Naive thymus-derived CD4-positive, alpha-beta T cell (primary cell): ENCODE results near the gene C3orf49. TPM values are rescaled to one million over a fixed set of nuclear protein-coding genes. Genes with fewer than 3 reads are reported as not detected.

Source experiments
- ATAC-seq: fragments of 150-1000 bp; cut with Tn5 transposase; 2 replicates; pipeline ENCODE4 v1.10.0; 2021; ENCODE audit warnings: mild to moderate bottlenecking, moderate library complexity
- CTCF ChIA-PET: fragments of 350-600 bp; sonication (Branson Sonifier 250); formaldehyde crosslinking; loops from one replicate; lab custom pipeline; 2021; ENCODE audit warnings: antibody characterized with exemption; lab: Charles Lee
- POLR2A ChIA-PET: fragments of 350-600 bp; sonication (Branson Sonifier 250); formaldehyde crosslinking; loops from one replicate; lab custom pipeline; 2021; ENCODE audit warnings: antibody characterized with exemption, inconsistent platforms; lab: Charles Lee
- DNase-seq, 9 donors: peaks; one replicate each; pipeline versions ENCODE4 v3.0.0 to v3.0.0-alpha.2; 2020 to 2022; ENCODE audit warnings: mixed read lengths in 1 of 9
- H3K27ac ChIP-seq: one replicate; pipeline ENCODE4 v1.7.0; 2013; ENCODE audit warnings: mild to moderate bottlenecking, low read depth, low read length, moderate library complexity
- H3K27me3 ChIP-seq, 2 donors: one replicate each; pipeline ENCODE4 v1.7.0; 2013; ENCODE audit warnings: low read length in 2 of 2, mild to moderate bottlenecking in 2 of 2, moderate library complexity in 2 of 2; ENCODE audit not compliant: control insufficient read depth in 2 of 2, insufficient read depth in 2 of 2
- H3K36me3 ChIP-seq, 3 experiments: 1 replicate in 2 of 3; 2 replicates in 1 of 3; pipeline ENCODE4 v1.7.0; 2013; ENCODE audit warnings: low read length in 3 of 3, mild to moderate bottlenecking in 3 of 3, moderate library complexity in 1 of 3; ENCODE audit not compliant: insufficient read depth in 3 of 3, control insufficient read depth in 2 of 3
- H3K4me1 ChIP-seq, 2 donors: one replicate each; pipeline ENCODE4 v1.7.0; 2013; ENCODE audit warnings: low read length in 2 of 2, mild to moderate bottlenecking in 2 of 2, moderate library complexity in 1 of 2; ENCODE audit not compliant: control insufficient read depth in 2 of 2, insufficient read depth in 2 of 2
- H3K4me3 ChIP-seq: 2 replicates; pipeline ENCODE4 v1.7.0; 2013; ENCODE audit warnings: mild to moderate bottlenecking, low read length
- H3K9me3 ChIP-seq, 3 experiments: 1 replicate in 2 of 3; 2 replicates in 1 of 3; pipeline ENCODE4 v1.7.0; 2013; ENCODE audit warnings: low read length in 3 of 3; ENCODE audit not compliant: control insufficient read depth in 2 of 3
- H3K27ac Mint-ChIP-seq, 9 donors: one replicate each; pipeline ENCODE4 v1.8.0; 2020 to 2022; ENCODE audit warnings: mixed read lengths in 9 of 9, mild to moderate bottlenecking in 8 of 9, moderate library complexity in 5 of 9, inconsistent platforms in 2 of 9
- H3K27me3 Mint-ChIP-seq, 5 donors: one replicate each; pipeline ENCODE4 v1.8.0; 2021 to 2022; ENCODE audit warnings: mixed read lengths in 5 of 5, mild to moderate bottlenecking in 1 of 5
- H3K36me3 Mint-ChIP-seq, 5 donors: one replicate each; pipeline ENCODE4 v1.8.0; 2020 to 2022; ENCODE audit warnings: mixed read lengths in 5 of 5, mild to moderate bottlenecking in 3 of 5, inconsistent platforms in 1 of 5
- H3K4me1 Mint-ChIP-seq, 7 donors: one replicate each; pipeline ENCODE4 v1.8.0; 2020 to 2022; ENCODE audit warnings: mixed read lengths in 7 of 7, mild to moderate bottlenecking in 3 of 7, inconsistent platforms in 1 of 7
- H3K4me3 Mint-ChIP-seq, 10 donors: one replicate each; pipeline ENCODE4 v1.8.0; 2020 to 2022; ENCODE audit warnings: mild to moderate bottlenecking in 10 of 10, mixed read lengths in 10 of 10, moderate library complexity in 6 of 10, inconsistent platforms in 2 of 10
- H3K9me3 Mint-ChIP-seq, 11 donors: one replicate each; pipeline ENCODE4 v1.8.0; 2020 to 2022; ENCODE audit warnings: mixed read lengths in 11 of 11, mild to moderate bottlenecking in 4 of 11, inconsistent platforms in 1 of 11, moderate library complexity in 1 of 11
- intact Hi-C, 2 donors: fragments of 100-400 bp; cut with micrococcal nuclease; formaldehyde crosslinking; loops; one replicate each; pipeline ENCODE4 v1.15.1; 2023
- polyA plus RNA-seq, 2 donors: library from polyadenylated mRNA; unstranded; fragments of 300-500 nt; fragmentation: Illumina TruSeq; gene quantifications; one replicate each; pipeline ENCODE4 v1.2.3, GENCODE V29; 2021
- total RNA-seq, 6 experiments: library from RNA in 5 of 6; stranded (reverse) in 5 of 6; gene quantifications; 1 replicate in 5 of 6; 2 replicates in 1 of 6; pipeline ENCODE4 v1.2.3 and lab custom pipeline; 2021 to 2026

C3orf49 gene
- total and polyA plus RNA-seq, 7 experiments from 2014 or later, result not detected

GRCh38 chr3:63845215-63845614, 26.1 kb downstream of the C3orf49 start:
- Histone ChIP-seq H3K27me3 (no peaks in the 10 kb centered on the region), H3K4me1 (no peaks in the 10 kb centered on the region), H3K9me3 (no peaks in the 10 kb centered on the region), H3K4me3 (no peak overlapping the region), H3K36me3 (no peaks in the 10 kb centered on the region), H3K27ac (no peak overlapping the region)
- ChIA-PET POLR2A (no interaction called here), CTCF (no interaction called here)
- peaks cover 5 to 21% (median 14%) of the 10 kb centered on the region in 7 donors for H3K4me1 Mint-ChIP-seq
- peaks cover 0 to 23% (median 18%) of the 10 kb centered on the region in 5 donors for H3K36me3 Mint-ChIP-seq
- DNase-seq (no peak), ATAC-seq (no peak)
- intact Hi-C loops, result no loop called here
- H3K27me3 Mint-ChIP-seq, result no peaks in the 10 kb centered on the region
- no peak overlapping the region for H3K4me3 Mint-ChIP-seq
- peaks cover 0 to 5% (median 0%) of the 10 kb centered on the region in 11 donors for H3K9me3 Mint-ChIP-seq
- H3K27ac Mint-ChIP-seq, result no peak overlapping the region

GRCh38 chr3:63847718-63848450, 28.8 kb downstream of the C3orf49 start:
- Mint-ChIP-seq H3K27me3 (no peaks in the 10 kb centered on the region), H3K4me3 (no peak overlapping the region), H3K36me3 (peaks cover 0 to 29% (median 14%) of the 10 kb centered on the region in 5 donors), H3K4me1 (peaks cover 5 to 31% (median 14%) of the 10 kb centered on the region in 7 donors), H3K9me3 (no peaks in the 10 kb centered on the region), H3K27ac (no peak overlapping the region)
- Histone ChIP-seq H3K4me3 (no peak overlapping the region), H3K36me3 (no peaks in the 10 kb centered on the region), H3K4me1 (no peaks in the 10 kb centered on the region), H3K27ac (no peak overlapping the region), H3K9me3 (no peaks in the 10 kb centered on the region), H3K27me3 (no peaks in the 10 kb centered on the region)
- ChIA-PET CTCF (no interaction called here), POLR2A (no interaction called here)
- ATAC-seq (no peak), DNase-seq (no peak)
- intact Hi-C loops, result no loop called here

- Histone ChIP-seq H3K4me1 (no peaks in the 10 kb centered on the region), H3K36me3 (no peaks in the 10 kb centered on the region), H3K27me3 (no peaks in the 10 kb centered on the region), H3K27ac (no peak overlapping the region), H3K4me3 (no peak overlapping the region), H3K9me3 (no peaks in the 10 kb centered on the region)
- Mint-ChIP-seq H3K9me3 (no peaks in the 10 kb centered on the region), H3K4me3 (no peak overlapping the region), H3K27ac (no peak overlapping the region), H3K36me3 (peaks cover 0 to 19% (median 10%) of the 10 kb centered on the region in 5 donors), H3K4me1 (peaks cover 5 to 31% (median 10%) of the 10 kb centered on the region in 7 donors), H3K27me3 (no peaks in the 10 kb centered on the region)
- ChIA-PET POLR2A (no interaction called here), CTCF (no interaction called here)
- intact Hi-C loops, result no loop called here
- ATAC-seq (no peak), DNase-seq (no peak)
These were observed 30.1 kb downstream of the C3orf49 start for GRCh38 chr3:63849175-63849574.

GRCh38 chr3:63851287-63851686, 32.2 kb downstream of the C3orf49 start:
- no peak overlapping the region for H3K27ac Mint-ChIP-seq
- Histone ChIP-seq H3K4me3 (no peak overlapping the region), H3K36me3 (no peaks in the 10 kb centered on the region), H3K27ac (no peak overlapping the region), H3K27me3 (no peaks in the 10 kb centered on the region), H3K4me1 (no peaks in the 10 kb centered on the region), H3K9me3 (no peaks in the 10 kb centered on the region)
- H3K4me1 Mint-ChIP-seq, result peaks cover 9 to 39% (median 17%) of the 10 kb centered on the region in 7 donors
- no peaks in the 10 kb centered on the region for H3K9me3 Mint-ChIP-seq
- intact Hi-C loops, result no loop called here
- ChIA-PET CTCF (no interaction called here), POLR2A (interaction anchor here (0.7 kb wide), 1 partner anchor 87 kb away, joined by 3 read pairs; no protein-coding TSS in a partner anchor)
- DNase-seq (no peak), ATAC-seq (no peak)
- no peak overlapping the region for H3K4me3 Mint-ChIP-seq
- no peaks in the 10 kb centered on the region for H3K27me3 Mint-ChIP-seq
- peaks cover 0 to 14% (median 6%) of the 10 kb centered on the region in 5 donors for H3K36me3 Mint-ChIP-seq

- no peaks in the 10 kb centered on the region for H3K36me3 ChIP-seq
- DNase-seq (no peak), ATAC-seq (no peak)
- H3K9me3 ChIP-seq, result no peaks in the 10 kb centered on the region
- intact Hi-C loops, result no loop called here
- CTCF ChIA-PET, result no interaction called here
- Mint-ChIP-seq H3K27me3 (no peaks in the 10 kb centered on the region), H3K36me3 (peaks cover 0 to 14% (median 6%) of the 10 kb centered on the region in 5 donors), H3K27ac (no peak overlapping the region), H3K9me3 (no peaks in the 10 kb centered on the region), H3K4me3 (no peak overlapping the region), H3K4me1 (peaks cover 11 to 53% (median 18%) of the 10 kb centered on the region in 7 donors)
- H3K27ac ChIP-seq, result no peak overlapping the region
- H3K4me3 ChIP-seq, result no peak overlapping the region
- H3K4me1 ChIP-seq, result no peaks in the 10 kb centered on the region
- no peaks in the 10 kb centered on the region for H3K27me3 ChIP-seq
- POLR2A ChIA-PET, result no interaction called here
These were observed 34.0 kb downstream of the C3orf49 start for GRCh38 chr3:63853106-63853505.

GRCh38 chr3:63855333-63855940, 36.3 kb downstream of the C3orf49 start:
- Histone ChIP-seq H3K9me3 (no peaks in the 10 kb centered on the region), H3K27me3 (no peaks in the 10 kb centered on the region), H3K4me3 (no peak overlapping the region), H3K36me3 (no peaks in the 10 kb centered on the region), H3K27ac (no peak overlapping the region), H3K4me1 (no peaks in the 10 kb centered on the region)
- Mint-ChIP-seq H3K27me3 (no peaks in the 10 kb centered on the region), H3K27ac (peak overlapping the region in 3 of 9 donors; percentile 28 to 48 (median 31)), H3K4me3 (no peak overlapping the region), H3K9me3 (no peaks in the 10 kb centered on the region), H3K36me3 (peaks cover 0 to 14% (median 6%) of the 10 kb centered on the region in 5 donors), H3K4me1 (peaks cover 20 to 61% (median 36%) of the 10 kb centered on the region in 7 donors)
- ChIA-PET CTCF (no interaction called here), POLR2A (no interaction called here)
- no peak for DNase-seq
- intact Hi-C loops, result no loop called here
- ATAC-seq, result no peak
